IPS-15b (cell line): ENCODE results near the gene MTFR1L.
"Not testable (repeated sequence)": the region's sequence is repeated elsewhere in the genome, so short reads cannot be mapped to it uniquely, and the experiment has no call there.

Experiments
- H3K27me3 ChIP-seq: one replicate; pipeline ENCODE4 v1.6.1; 2013; ENCODE audit warnings: low read length; ENCODE audit not compliant: control insufficient read depth, insufficient read depth
- H3K36me3 ChIP-seq: one replicate; pipeline ENCODE4 v1.6.1; 2013; ENCODE audit warnings: low read length; ENCODE audit not compliant: control insufficient read depth, insufficient read depth
- H3K4me1 ChIP-seq: one replicate; pipeline ENCODE4 v1.6.1; 2013; ENCODE audit warnings: mild to moderate bottlenecking, low read length; ENCODE audit not compliant: control insufficient read depth, insufficient read depth
- H3K4me3 ChIP-seq: one replicate; pipeline ENCODE4 v1.5.1; 2013; ENCODE audit warnings: low read depth, low read length
- H3K9ac ChIP-seq: one replicate; pipeline ENCODE4 v1.6.1; 2013; ENCODE audit warnings: low read depth, mild to moderate bottlenecking, low read length
- H3K9me3 ChIP-seq: one replicate; pipeline ENCODE4 v1.6.1; 2013; ENCODE audit warnings: mild to moderate bottlenecking, low read length; ENCODE audit not compliant: control insufficient read depth, insufficient read depth

The MTFR1L gene

DNA sequence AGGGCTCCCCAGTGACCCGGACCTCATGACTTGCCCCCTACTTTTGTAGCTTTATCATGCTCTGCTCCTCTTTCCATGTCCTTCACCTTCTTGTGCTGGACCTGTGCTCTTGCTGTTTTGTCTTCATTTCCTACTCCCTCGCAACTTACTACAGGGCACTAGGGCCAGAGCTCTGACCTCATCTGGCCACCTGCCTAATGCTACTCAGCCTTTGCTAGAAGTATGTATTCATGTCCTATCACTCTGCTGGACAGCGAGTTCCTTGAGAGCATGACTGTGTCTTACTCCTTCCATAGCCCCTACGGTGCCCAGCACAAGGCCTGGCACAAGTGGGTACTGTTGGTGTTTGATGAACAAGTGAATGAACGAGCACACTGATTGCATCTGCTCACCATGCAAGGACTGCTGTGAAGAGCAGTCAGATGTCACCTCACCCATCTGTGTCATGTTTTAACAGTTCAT is 1.9 kb downstream of the MTFR1L start:
- H3K4me3 ChIP-seq, result no peak overlapping the region
- peaks cover 4% of the 10 kb centered on the region for H3K36me3 ChIP-seq
- H3K9me3 ChIP-seq, result no peaks in the 10 kb centered on the region
- H3K9ac ChIP-seq, result no peak overlapping the region
- H3K27me3 ChIP-seq, result peaks cover 11% of the 10 kb centered on the region
- peaks cover 9% of the 10 kb centered on the region for H3K4me1 ChIP-seq

DNA sequence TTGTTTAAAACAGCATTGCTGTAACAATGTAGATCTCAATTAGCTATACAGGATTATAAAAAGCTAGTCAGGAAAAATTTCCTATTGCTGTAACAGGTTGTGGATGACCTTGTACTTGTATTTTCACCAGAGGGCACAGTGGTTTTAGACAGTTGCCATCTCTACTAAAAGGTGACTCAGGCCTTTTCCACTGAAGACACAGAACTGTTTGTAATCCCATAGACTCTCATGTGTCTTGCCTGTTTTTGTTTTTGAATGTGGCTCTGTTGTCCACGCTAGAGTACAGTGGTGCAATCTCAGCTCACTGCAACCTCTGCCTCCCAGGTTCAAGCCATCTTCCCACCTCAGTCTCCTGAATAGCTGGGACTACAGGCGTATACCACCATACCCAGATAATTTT is 5.9 kb downstream of the MTFR1L start:
- Histone ChIP-seq H3K9me3 (no peaks in the 10 kb centered on the region), H3K4me3 (no peak overlapping the region), H3K27me3 (peaks cover 11% of the 10 kb centered on the region), H3K4me1 (no peaks in the 10 kb centered on the region), H3K36me3 (peaks cover 17% of the 10 kb centered on the region), H3K9ac (no peak overlapping the region)

DNA sequence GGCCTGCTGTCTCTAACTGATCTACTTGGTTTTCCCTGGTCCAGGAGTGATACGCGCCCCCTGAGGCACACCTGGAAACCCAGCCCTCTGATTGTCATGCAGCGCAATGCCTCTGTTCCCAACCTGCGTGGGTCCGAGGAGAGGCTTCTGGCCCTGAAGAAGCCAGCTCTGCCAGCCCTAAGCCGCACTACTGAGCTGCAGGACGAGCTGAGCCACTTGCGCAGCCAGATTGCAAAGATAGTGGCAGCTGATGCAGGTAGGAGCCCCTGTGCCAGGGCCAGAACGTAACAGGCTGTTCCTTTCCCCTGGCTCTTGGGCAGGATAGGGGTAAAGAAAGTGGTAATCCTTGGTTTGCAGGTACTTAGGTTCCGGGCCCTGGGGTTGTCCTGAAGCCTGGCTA is 6.8 kb downstream of the MTFR1L start:
- Histone ChIP-seq H3K4me1 (no peaks in the 10 kb centered on the region), H3K36me3 (peaks cover 17% of the 10 kb centered on the region), H3K27me3 (peaks cover 5% of the 10 kb centered on the region), H3K9ac (no peak overlapping the region), H3K4me3 (no peak overlapping the region), H3K9me3 (no peaks in the 10 kb centered on the region)

DNA sequence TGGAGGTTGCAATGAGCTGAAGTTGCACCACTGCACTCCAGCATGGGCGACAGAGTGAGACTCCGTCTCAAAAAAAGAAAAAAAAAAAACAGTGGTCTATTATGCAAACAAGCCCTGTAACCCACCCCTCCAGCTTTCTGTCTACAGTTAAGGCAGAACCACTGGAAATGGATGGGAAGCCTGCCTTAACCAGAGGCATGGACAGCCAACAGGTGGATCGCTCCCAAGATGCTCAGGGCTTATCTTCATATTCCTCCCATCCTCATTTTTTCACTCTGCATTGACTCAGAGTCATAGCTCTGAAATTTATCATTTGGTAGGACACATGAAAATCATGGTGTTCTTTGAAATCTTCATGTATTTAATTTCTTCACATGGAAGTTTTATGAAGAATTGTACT is 8.7 kb downstream of the MTFR1L start:
- Histone ChIP-seq H3K9me3 (no peaks in the 10 kb centered on the region), H3K27me3 (no peaks in the 10 kb centered on the region), H3K4me3 (no peak overlapping the region), H3K36me3 (peaks cover 24% of the 10 kb centered on the region), H3K9ac (no peak overlapping the region), H3K4me1 (no peaks in the 10 kb centered on the region)

DNA sequence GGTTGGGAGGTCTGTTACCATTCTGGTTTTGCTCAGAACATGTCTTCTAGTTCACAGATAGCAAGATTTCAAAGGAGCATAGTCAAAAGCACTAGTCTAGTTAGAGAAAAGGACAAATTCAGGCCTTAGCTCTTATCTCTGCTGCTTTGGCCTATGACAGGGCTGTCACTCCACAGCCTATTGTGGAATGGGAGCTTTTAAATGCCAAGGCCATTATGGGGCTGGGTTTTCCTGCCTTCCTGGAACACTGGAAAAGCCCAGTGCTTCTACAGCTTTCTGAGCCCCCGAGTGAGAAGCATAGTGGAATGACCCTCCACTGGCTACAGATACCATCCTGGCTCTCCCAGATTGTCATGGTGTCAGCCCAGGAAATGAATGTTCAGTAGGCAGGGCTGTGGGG is 9.3 kb downstream of the MTFR1L start:
- Histone ChIP-seq H3K9ac (no peak overlapping the region), H3K36me3 (peaks cover 24% of the 10 kb centered on the region), H3K9me3 (no peaks in the 10 kb centered on the region), H3K4me1 (no peaks in the 10 kb centered on the region), H3K4me3 (no peak overlapping the region), H3K27me3 (no peaks in the 10 kb centered on the region)

DNA sequence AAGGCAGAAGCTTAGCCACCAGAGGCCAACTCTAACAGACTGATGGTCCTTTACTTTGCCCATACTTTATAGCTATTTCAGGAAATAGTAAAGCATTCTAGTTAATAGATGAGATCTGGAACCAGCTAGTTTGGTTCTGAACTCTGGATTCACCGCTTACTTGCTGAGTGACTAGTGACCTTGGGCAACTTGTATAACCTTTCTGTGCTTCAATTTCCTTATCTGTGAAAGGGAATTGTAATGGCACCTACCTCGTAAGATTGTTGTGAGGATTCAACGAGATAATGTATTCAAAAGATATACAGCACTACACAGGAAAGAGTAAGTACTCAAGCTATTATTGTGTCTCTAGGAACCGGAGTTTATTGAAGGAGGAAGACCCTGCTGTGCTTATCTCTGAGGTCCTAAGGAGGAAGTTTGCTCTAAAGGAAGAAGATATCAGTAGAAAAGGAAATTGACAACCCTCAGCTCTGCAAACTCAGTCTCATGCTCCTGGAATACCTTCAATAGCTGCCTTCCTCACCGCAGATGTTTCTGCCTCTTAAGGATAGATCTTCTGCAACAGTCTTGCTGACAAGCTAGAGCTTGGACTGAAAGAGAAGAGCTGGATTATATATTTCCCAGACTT is 11.9 kb downstream of the MTFR1L start:
- H3K9ac ChIP-seq, result no peak overlapping the region
- peaks cover 28% of the 10 kb centered on the region for H3K36me3 ChIP-seq
- H3K4me1 ChIP-seq, result no peaks in the 10 kb centered on the region
- no peaks in the 10 kb centered on the region for H3K27me3 ChIP-seq
- H3K4me3 ChIP-seq, result no peak overlapping the region
- no peaks in the 10 kb centered on the region for H3K9me3 ChIP-seq

DNA sequence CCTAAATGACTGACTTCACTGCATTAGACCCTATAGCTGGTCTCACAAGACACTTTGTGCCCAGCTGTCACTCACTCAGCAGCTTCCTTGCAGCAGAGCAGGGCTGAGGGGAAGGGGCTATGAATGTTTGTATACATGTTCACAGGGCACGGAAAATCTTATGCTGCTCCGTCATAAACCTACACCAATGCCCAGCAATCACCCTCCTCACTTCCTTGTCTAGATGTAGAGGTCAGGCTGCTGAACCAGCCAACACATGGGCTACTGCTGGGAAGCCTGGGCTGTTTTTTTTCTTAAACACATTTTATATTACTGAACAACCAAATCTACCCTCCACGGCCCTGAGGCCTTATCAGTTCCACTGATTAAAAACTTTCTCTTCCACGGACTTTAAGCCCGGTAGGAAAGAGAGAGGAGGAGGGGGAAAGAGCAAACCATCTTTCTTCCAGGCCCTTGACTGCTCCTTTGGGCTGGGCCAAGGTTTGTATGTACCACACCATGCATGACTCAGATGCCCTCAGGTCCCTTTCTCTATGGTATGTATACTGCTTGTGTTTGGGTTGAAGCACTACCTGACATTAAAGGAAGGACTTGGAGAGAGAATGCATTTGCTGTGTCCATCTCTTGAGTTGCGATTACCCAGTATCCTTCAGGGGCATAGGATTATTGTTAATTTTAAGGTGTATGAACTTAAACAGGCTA is 12.7 kb downstream of the MTFR1L start:
- Histone ChIP-seq H3K4me1 (no peaks in the 10 kb centered on the region), H3K27me3 (no peaks in the 10 kb centered on the region), H3K36me3 (peaks cover 26% of the 10 kb centered on the region), H3K9me3 (no peaks in the 10 kb centered on the region), H3K4me3 (no peak overlapping the region), H3K9ac (no peak overlapping the region)

DNA sequence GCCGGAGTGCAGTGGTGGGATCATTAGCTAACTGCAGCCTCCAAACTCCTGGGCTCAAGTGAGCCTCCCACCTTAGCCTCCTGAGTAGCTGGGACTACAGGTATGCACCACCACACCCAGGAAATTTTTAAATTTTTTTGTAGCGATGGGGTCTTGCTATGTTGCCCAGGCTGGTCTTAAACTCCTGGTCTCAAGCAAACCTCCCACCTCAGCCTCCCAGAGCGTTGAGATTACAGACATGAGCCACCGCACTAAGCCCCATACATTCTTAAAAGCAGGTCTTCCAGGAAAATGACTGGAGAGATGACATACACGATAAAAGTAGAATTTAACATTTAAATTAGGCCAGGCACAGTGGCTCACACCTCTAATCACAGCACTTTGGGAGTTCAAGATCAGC is 13.4 kb downstream of the MTFR1L start:
- Histone ChIP-seq H3K27me3 (no peaks in the 10 kb centered on the region), H3K9me3 (no peaks in the 10 kb centered on the region), H3K9ac (no peak overlapping the region), H3K4me3 (no peak overlapping the region), H3K4me1 (no peaks in the 10 kb centered on the region), H3K36me3 (peaks cover 25% of the 10 kb centered on the region)

DNA sequence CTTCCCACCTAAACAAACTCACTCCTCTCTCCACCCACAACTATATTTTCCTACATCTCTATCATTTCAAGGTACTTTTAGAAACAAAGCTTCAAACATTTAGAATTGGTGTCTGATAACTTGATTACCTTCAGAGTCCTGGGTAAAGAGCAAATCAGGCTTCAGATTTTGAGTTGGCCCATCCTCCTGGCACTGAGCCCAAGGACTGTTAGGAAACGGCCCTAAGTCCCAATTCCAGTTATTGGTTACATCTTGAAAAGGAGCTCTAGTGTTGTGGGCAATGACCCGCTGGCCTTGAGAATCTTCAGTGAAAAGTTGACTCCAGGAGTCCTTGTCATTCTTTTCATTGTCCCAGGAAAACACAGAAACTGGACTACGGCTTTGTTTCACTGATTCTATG is 15.1 kb downstream of the MTFR1L start:
- H3K4me1 ChIP-seq, result no peaks in the 10 kb centered on the region
- H3K4me3 ChIP-seq, result no peak overlapping the region
- no peak overlapping the region for H3K9ac ChIP-seq
- peaks cover 15% of the 10 kb centered on the region for H3K36me3 ChIP-seq
- H3K27me3 ChIP-seq, result no peaks in the 10 kb centered on the region
- H3K9me3 ChIP-seq, result no peaks in the 10 kb centered on the region

DNA sequence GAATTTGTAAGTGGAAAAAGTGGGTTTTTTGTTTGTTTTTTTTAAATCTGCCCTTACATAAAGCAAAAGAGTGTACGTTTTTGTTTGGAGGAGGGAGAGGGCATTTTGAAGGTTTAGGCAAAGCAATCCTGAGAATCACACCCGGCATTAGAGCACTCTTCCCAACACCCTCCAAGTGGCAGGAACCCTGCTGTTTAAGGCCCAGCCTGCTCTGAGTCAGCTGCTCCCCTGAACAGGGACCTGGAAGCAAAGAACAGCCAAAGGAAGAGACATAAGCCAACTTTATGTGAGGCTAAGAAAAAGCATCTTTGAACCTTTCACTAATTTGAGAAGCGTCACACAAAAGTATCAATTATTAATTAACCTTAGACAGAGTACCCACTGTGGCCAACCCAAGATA is 16.9 kb downstream of the MTFR1L start:
- H3K36me3 ChIP-seq, result peaks cover 15% of the 10 kb centered on the region
- H3K4me1 ChIP-seq, result no peaks in the 10 kb centered on the region
- H3K4me3 ChIP-seq, result no peak overlapping the region
- no peaks in the 10 kb centered on the region for H3K9me3 ChIP-seq
- no peaks in the 10 kb centered on the region for H3K27me3 ChIP-seq
- no peak overlapping the region for H3K9ac ChIP-seq

DNA sequence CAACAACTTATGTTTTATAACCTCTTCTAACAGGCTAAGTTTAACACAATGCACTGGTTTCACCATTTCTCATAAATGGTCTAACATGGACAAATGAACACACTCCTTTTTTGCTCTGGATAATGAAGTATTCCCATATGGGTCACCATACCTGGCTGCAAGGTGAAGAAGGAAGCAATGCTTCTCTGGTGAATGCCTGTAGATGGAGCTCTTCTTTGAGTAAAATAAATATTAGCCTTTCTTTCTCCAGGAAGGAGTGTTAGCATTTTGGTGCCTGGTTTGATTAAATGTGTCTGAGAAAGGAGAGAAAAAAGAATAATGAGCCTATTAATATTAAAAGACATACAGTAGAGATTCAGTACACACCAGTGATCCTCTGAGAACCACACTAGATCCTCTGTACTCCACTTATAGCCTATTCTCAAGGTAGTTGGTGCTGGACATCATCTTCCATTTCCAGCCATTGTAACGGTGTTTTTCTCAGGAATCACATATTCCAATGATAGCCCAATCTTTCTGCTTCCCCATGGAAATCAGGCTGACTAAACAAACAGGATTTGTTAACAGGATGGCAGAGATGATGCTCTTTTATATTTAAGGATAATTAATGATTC is 17.6 kb downstream of the MTFR1L start:
- Histone ChIP-seq H3K4me3 (no peak overlapping the region), H3K27me3 (no peaks in the 10 kb centered on the region), H3K9ac (no peak overlapping the region), H3K4me1 (no peaks in the 10 kb centered on the region), H3K9me3 (no peaks in the 10 kb centered on the region), H3K36me3 (peaks cover 12% of the 10 kb centered on the region)

DNA sequence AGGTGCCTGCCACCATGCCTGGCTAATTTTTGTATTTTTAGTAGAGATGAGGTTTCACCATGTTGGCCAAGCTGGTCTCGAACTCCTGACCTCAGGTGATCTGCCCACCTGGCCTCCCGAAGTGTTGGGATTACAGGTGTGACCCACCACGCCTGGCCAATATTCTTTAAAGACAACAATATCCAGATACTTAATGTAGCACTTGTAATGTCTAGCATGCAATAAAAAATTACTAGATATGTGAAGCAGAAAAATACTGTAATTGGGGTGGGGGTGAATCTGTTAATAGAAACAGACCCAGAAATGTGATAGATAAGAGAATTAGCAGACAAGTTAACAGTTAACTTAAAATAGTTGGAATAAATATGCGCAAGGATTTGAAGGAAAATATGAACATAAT is 20.1 kb downstream of the MTFR1L start:
- H3K9ac ChIP-seq, H3K27me3 ChIP-seq, H3K9me3 ChIP-seq, H3K36me3 ChIP-seq, H3K4me3 ChIP-seq, H3K4me1 ChIP-seq: not testable (repeated sequence)
